GM12878 (cell line): Measurements from ENCODE around the gene THRB. TPM values are rescaled to one million over a fixed set of nuclear protein-coding genes. Genes with fewer than 3 reads are reported as not detected.

Experiments used
- ATAC-seq: fragments of 200-7000 bp; cut with Tn5 transposase; 3 replicates; pipeline ENCODE4 v1.9.1; 2020; ENCODE audit warnings: mild to moderate bottlenecking, moderate library complexity
- BruUV-seq: library from RNA; stranded (reverse); fragments of 400-500 nt; replicated peaks from 2 replicates; lab custom pipeline; 2021; lab: Mats Ljungman, UMichigan
- CTCF ChIA-PET: fragments of 300-600 bp; sonication (Branson Sonifier 250); formaldehyde crosslinking; extraction: SDS; loops from one replicate; lab custom pipeline; 2021; ENCODE audit warnings: inconsistent platforms; lab: Yijun Ruan, JAX
- POLR2A ChIA-PET: fragments of 350-600 bp; formaldehyde crosslinking; extraction: SDS; loops from one replicate; lab custom pipeline; 2021; ENCODE audit warnings: inconsistent platforms; lab: Charles Lee
- RAD21 ChIA-PET: fragments of 300-600 bp; sonication (Branson Sonifier 250); formaldehyde crosslinking; loops from one replicate; lab custom pipeline; 2023; ENCODE audit warnings: antibody characterized with exemption; ENCODE audit not compliant: unreplicated experiment; lab: Charles Lee
- SMC1A ChIA-PET: fragments of 300-600 bp; sonication (Branson Sonifier 250); formaldehyde crosslinking; loops from one replicate; lab custom pipeline; 2023; ENCODE audit not compliant: unreplicated experiment, uncharacterized antibody; lab: Charles Lee
- DNase-seq: peaks from one replicate; pipeline ENCODE4 v3.0.0-alpha.2; 2011; ENCODE audit warnings: low read depth, low spot score
- FAIRE-seq: peaks from 3 replicates; lab custom pipeline; 2011; peaks lifted over from hg19 to GRCh38; lab: Jason Lieb, UNC
- H2AFZ ChIP-seq: 2 replicates; pipeline ENCODE4 v1.6.0; 2011; ENCODE audit warnings: low read depth, low read length, control low read depth; ENCODE audit not compliant: control insufficient read depth
- H3K27ac ChIP-seq: 2 replicates; pipeline ENCODE4 v1.5.1; 2011; ENCODE audit warnings: control low read depth; ENCODE audit not compliant: control insufficient read depth, insufficient read depth
- H3K27me3 ChIP-seq, 2 experiments: replicated peaks in 1 of 2; 2 replicates each; pipeline versions ENCODE4 v1.6.0 to v1.6.1; 2011; ENCODE audit warnings: low read length in 1 of 2; ENCODE audit not compliant: control insufficient read depth in 2 of 2, insufficient read depth in 2 of 2
- H3K36me3 ChIP-seq, 2 experiments: 2 replicates each; pipeline ENCODE4 v1.5.1; 2011; ENCODE audit warnings: low read length in 1 of 2; ENCODE audit not compliant: control insufficient read depth in 2 of 2, insufficient read depth in 2 of 2
- H3K4me1 ChIP-seq: 2 replicates; pipeline ENCODE4 v1.6.1; 2011; ENCODE audit warnings: mild to moderate bottlenecking, low read length, moderate library complexity, mixed read lengths; ENCODE audit not compliant: control insufficient read depth, insufficient read depth
- H3K4me2 ChIP-seq: 2 replicates; pipeline ENCODE4 v1.6.0; 2011; ENCODE audit warnings: control low read depth; ENCODE audit not compliant: control insufficient read depth, insufficient read depth
- H3K4me3 ChIP-seq: fragments of 200-600 bp; sonication (generic); 2 replicates; pipeline ENCODE4 v1.5.1; 2016
- H3K79me2 ChIP-seq: 2 replicates; pipeline ENCODE4 v1.6.0; 2011; ENCODE audit warnings: low read length; ENCODE audit not compliant: control insufficient read depth, insufficient read depth
- H3K9ac ChIP-seq: 2 replicates; pipeline ENCODE4 v1.8.0; 2011; ENCODE audit warnings: low read length, control low read depth, mixed read lengths; ENCODE audit not compliant: control insufficient read depth, insufficient read depth
- H3K9me3 ChIP-seq: replicated peaks from 3 replicates; pipeline ENCODE4 v1.5.1; 2011; ENCODE audit warnings: mild to moderate bottlenecking, low read length; ENCODE audit not compliant: control insufficient read depth, insufficient read depth
- H4K20me1 ChIP-seq: 2 replicates; pipeline ENCODE4 v1.6.0; 2011; ENCODE audit not compliant: control insufficient read depth, insufficient read depth
- CHD1 ChIP-seq: IDR thresholded peaks from 2 replicates; pipeline ENCODE4 v1.6.1; 2012; ENCODE audit warnings: low read depth, low read length, improper control_type of control experiment
- DPF2 ChIP-seq: fragments of 450-650 bp; IDR thresholded peaks from 2 replicates; pipeline ENCODE4 v1.6.1; 2017; ENCODE audit warnings: mild to moderate bottlenecking
- IRF3 ChIP-seq: fragments of 450-650 bp; IDR thresholded peaks from 2 replicates; pipeline ENCODE4 v1.6.1; 2014; ENCODE audit warnings: mild to moderate bottlenecking
- NFIC ChIP-seq: IDR thresholded peaks from 2 replicates; pipeline ENCODE4 v1.6.1; 2012; ENCODE audit warnings: low read depth, mild to moderate bottlenecking, inconsistent platforms, low read length, moderate library complexity
- POLR2AphosphoS2 ChIP-seq: IDR thresholded peaks from 2 replicates; pipeline ENCODE4 v1.6.1; 2011; ENCODE audit warnings: low read depth, mild to moderate bottlenecking, low read length, improper control_type of control experiment, moderate library complexity
- USF1 ChIP-seq: IDR thresholded peaks from 2 replicates; pipeline ENCODE4 v1.6.1; 2011; ENCODE audit warnings: borderline replicate concordance, low read depth, mild to moderate bottlenecking, moderate library complexity, mixed read lengths, low read length; ENCODE audit not compliant: insufficient read depth; ENCODE audit errors: extremely low read length
- WGBS: methylation state at CpG from one replicate; pipeline ENCODE4 v1.1.6; 2016; ENCODE audit warnings: low lambda C conversion rate; ENCODE audit not compliant: insufficient replicate concordance, insufficient coverage; ENCODE audit errors: missing lambda C conversion rate; 5-methylcytosine and 5-hydroxymethylcytosine counted together
- in situ Hi-C: fragments of 300-500 bp; cut with MboI; formaldehyde crosslinking; loops from 9 replicates; pipeline ENCODE4 v1.14.3; 2018; ENCODE audit warnings: mixed read lengths
- intact Hi-C: fragments of 100-400 bp; cut with micrococcal nuclease; formaldehyde crosslinking; loops from one replicate; pipeline ENCODE4 v1.14.2; 2022; ENCODE audit not compliant: unreplicated experiment
- polyA plus RNA-seq, 11 experiments: library from polyadenylated mRNA; depleted of rRNA in 4 of 11; unstranded in 6 of 11; stranded (reverse) in 5 of 11; fragments of >200 nt; fragmentation: Nextera tagmentation in 4 of 11; fragmentation: Illumina TruSeq in 1 of 11; extraction: Ambion mirVana in 4 of 11; extraction: Trizol in 1 of 11; gene quantifications; 1 replicate in 1 of 11; 2 replicates in 10 of 11; pipeline versions ENCODE4 v1.2.1 to v1.2.3, GENCODE V29; 2011 to 2016; ENCODE audit warnings: inconsistent platforms in 2 of 11, missing spikeins in 2 of 11, low read depth in 1 of 11
- total RNA-seq, 4 experiments: library from RNA; depleted of rRNA in 3 of 4; stranded (reverse); fragments of >200 nt in 3 of 4; fragmentation: Illumina TruSeq in 1 of 4; extraction: Trizol in 1 of 4; gene quantifications; 2 replicates each; pipeline versions ENCODE4 v1.2.1 to v1.2.3, GENCODE V29; 2013 to 2021

THRB gene
- total and polyA plus RNA-seq, 10 of the 15 experiments (the other 5 are each of a cell fraction or from before 2014, with no cell fraction given), result 0.05 TPM; not detected in 9

- Histone ChIP-seq H3K36me3 (no peaks in the 10 kb centered on the region), H2AFZ (no peak overlapping the region), H3K9ac (no peak overlapping the region), H3K27ac (no peak overlapping the region), H3K4me2 (no peak overlapping the region), H4K20me1 (no peaks in the 10 kb centered on the region), H3K9me3 (no peaks in the 10 kb centered on the region), H3K4me1 (no peaks in the 10 kb centered on the region), H3K79me2 (no peaks in the 10 kb centered on the region), H3K27me3 (peaks cover 6 to 9% of the 10 kb centered on the region in 2 experiments), H3K4me3 (no peak overlapping the region)
- FAIRE-seq (no peak), ATAC-seq (no peak), DNase-seq (no peak)
- POLR2A ChIA-PET, result no interaction called here
- no TSS peak for BruUV-seq
- intact Hi-C loops, result no loop called here
- RAD21 ChIA-PET, result no interaction called here
- CTCF ChIA-PET, result no interaction called here
- in situ Hi-C loops, result no loop called here
- SMC1A ChIA-PET, result interaction anchor here (1.2 to 1.3 kb wide), 2 partner anchors 9 to 12 kb away, joined by 3 read pairs; no protein-coding TSS in a partner anchor
- 7% methylated on average over 1 of the region's 1 CpG for WGBS
- no peak for TF ChIP-seq USF1
- no peak for TF ChIP-seq CHD1
- no peak for TF ChIP-seq POLR2AphosphoS2
- no peak for TF ChIP-seq IRF3
- TF ChIP-seq NFIC, result no peak
- no peak for TF ChIP-seq DPF2
These were observed 30.9 kb upstream of the THRB start for GRCh38 chr3:24525557-24525956.
